Keratinocyte (primary cell): ENCODE results near the gene TMEM229B. TPM values are rescaled to one million over a fixed set of nuclear protein-coding genes. Genes with fewer than 3 reads are reported as not detected.

Experiments used
- DNase-seq: peaks from one replicate; pipeline ENCODE4 v3.0.0-alpha.2; 2011; ENCODE audit warnings: low read depth, missing footprints, low spot score
- FAIRE-seq: peaks from 2 replicates; lab custom pipeline; 2011; peaks lifted over from hg19 to GRCh38; lab: Jason Lieb, UNC
- H2AFZ ChIP-seq: 2 replicates; pipeline ENCODE4 v1.6.0; 2012; ENCODE audit warnings: low read length, control low read depth, inconsistent platforms; ENCODE audit not compliant: control insufficient read depth
- H3K27ac ChIP-seq: 2 replicates; pipeline ENCODE4 v1.5.1; 2011; ENCODE audit warnings: low read length; ENCODE audit not compliant: control insufficient read depth, insufficient read depth
- H3K27me3 ChIP-seq: 3 replicates; pipeline ENCODE4 v1.6.0; 2011; ENCODE audit warnings: low read length; ENCODE audit not compliant: control insufficient read depth, insufficient read depth; ENCODE audit errors: extremely low read depth
- H3K36me3 ChIP-seq, 2 experiments: 2 replicates in 1 of 2; 3 replicates in 1 of 2; pipeline ENCODE4 v1.5.1; 2011; ENCODE audit warnings: low read length in 2 of 2, mild to moderate bottlenecking in 1 of 2; ENCODE audit not compliant: control insufficient read depth in 2 of 2, insufficient read depth in 2 of 2; ENCODE audit errors: extremely low read depth in 1 of 2
- H3K4me1 ChIP-seq: 3 replicates; pipeline ENCODE4 v1.5.1; 2011; ENCODE audit warnings: low read length; ENCODE audit not compliant: control insufficient read depth, insufficient read depth; ENCODE audit errors: extremely low read depth
- H3K4me2 ChIP-seq: 3 replicates; pipeline ENCODE4 v1.6.0; 2011; ENCODE audit warnings: low read depth, low read length; ENCODE audit not compliant: control insufficient read depth, insufficient read depth; ENCODE audit errors: extremely low read depth
- H3K4me3 ChIP-seq, 3 experiments: fragments of 200-600 bp in 1 of 3; sonication (generic) in 1 of 3; 2 replicates in 2 of 3; 3 replicates in 1 of 3; pipeline ENCODE4 v1.5.1; 2011 to 2016; ENCODE audit warnings: low read length in 3 of 3, mild to moderate bottlenecking in 3 of 3, control low read depth in 2 of 3, inconsistent platforms in 1 of 3, low read depth in 1 of 3, mixed read lengths in 1 of 3, mixed run types in 1 of 3, moderate library complexity in 1 of 3; ENCODE audit not compliant: control insufficient read depth in 2 of 3, insufficient read depth in 2 of 3; ENCODE audit errors: extremely low read depth in 1 of 3
- H3K79me2 ChIP-seq: 2 replicates; pipeline ENCODE4 v1.6.0; 2012; ENCODE audit warnings: low read length; ENCODE audit not compliant: control insufficient read depth, insufficient read depth
- H3K9ac ChIP-seq: 3 replicates; pipeline ENCODE4 v1.6.0; 2011; ENCODE audit warnings: low read length; ENCODE audit not compliant: control insufficient read depth, insufficient read depth; ENCODE audit errors: extremely low read depth
- H3K9me1 ChIP-seq: 3 replicates; pipeline ENCODE4 v1.6.0; 2011; ENCODE audit warnings: low read length; ENCODE audit not compliant: control insufficient read depth, insufficient read depth; ENCODE audit errors: extremely low read depth
- H3K9me3 ChIP-seq: 2 replicates; pipeline ENCODE4 v1.5.1; 2012; ENCODE audit warnings: low read depth, low read length; ENCODE audit not compliant: control insufficient read depth
- H4K20me1 ChIP-seq: 3 replicates; pipeline ENCODE4 v1.6.0; 2011; ENCODE audit warnings: low read length; ENCODE audit not compliant: control insufficient read depth, insufficient read depth; ENCODE audit errors: extremely low read depth
- CTCF ChIP-seq, 3 experiments: IDR thresholded peaks in 1 of 3; conservative IDR thresholded peaks in 1 of 3; optimal IDR thresholded peaks in 1 of 3; 2 replicates in 2 of 3; 3 replicates in 1 of 3; pipeline versions ENCODE3 to v1.5.1; 2011; ENCODE audit warnings: low read length in 3 of 3, mild to moderate bottlenecking in 3 of 3, moderate library complexity in 2 of 3, control low read depth in 1 of 3, inconsistent platforms in 1 of 3; ENCODE audit not compliant: insufficient read depth in 2 of 3; ENCODE audit errors: extremely low read depth in 1 of 3
- EZH2 ChIP-seq: IDR thresholded peaks from one replicate; pipeline ENCODE4 v1.6.1; 2012; ENCODE audit warnings: inconsistent platforms, mild to moderate bottlenecking, low read length, moderate library complexity
- dilution Hi-C: fragments of 300-500 bp; cut with MboI; formaldehyde crosslinking; loops from one replicate; pipeline ENCODE4 v1.7.0; 2020; ENCODE audit warnings: low sequenced_read_pairs; ENCODE audit not compliant: extremely low pct_ligation_motif_present
- polyA plus RNA-seq, 5 experiments: library from polyadenylated mRNA; depleted of rRNA in 3 of 5; stranded (reverse) in 3 of 5; stranded (forward) in 1 of 5; unstranded in 1 of 5; fragments of >200 nt; gene quantifications; 1 replicate in 1 of 5; 2 replicates in 3 of 5; 3 replicates in 1 of 5; pipeline versions ENCODE4 v1.2.1 to v1.2.3, GENCODE V29; 2011 to 2012; ENCODE audit warnings: missing spikeins in 2 of 5, low read depth in 1 of 5, low replicate concordance in 1 of 5

Gene TMEM229B
- polyA plus RNA-seq, 1 donor (not counting 4 experiments of a cell fraction or from before 2014, with no cell fraction given), result 1.0 TPM

- TF ChIP-seq EZH2 (no peak), CTCF (optimal IDR thresholded peaks at IDR 0.05 in 1 of 3, IDR thresholded peaks at IDR 0.05 in 1 of 3, conservative IDR thresholded peaks at IDR 0.05 in 1 of 3; ENCODE audit: extremely low read depth in 1 of 3, insufficient read depth in 2 of 3, low read length in 3 of 3) (no peak)
- no peaks in the 10 kb centered on the region for H3K36me3 ChIP-seq
- dilution Hi-C loops, result no loop called here
- no peaks in the 10 kb centered on the region for H3K79me2 ChIP-seq
- no peak overlapping the region for H3K4me2 ChIP-seq
- H3K27ac ChIP-seq, result no peak overlapping the region
- H2AFZ ChIP-seq, result no peak overlapping the region
- no peaks in the 10 kb centered on the region for H3K9me1 ChIP-seq
- no peak for FAIRE-seq
- no peaks in the 10 kb centered on the region for H4K20me1 ChIP-seq
- peaks cover 9% of the 10 kb centered on the region for H3K4me1 ChIP-seq
- no peak overlapping the region for H3K4me3 ChIP-seq
- no peak for DNase-seq
- no peak overlapping the region for H3K9ac ChIP-seq
- no peaks in the 10 kb centered on the region for H3K27me3 ChIP-seq
- no peaks in the 10 kb centered on the region for H3K9me3 ChIP-seq
Observed at GRCh38 chr14:67464879-67465278, 23.6 kb downstream of the TMEM229B start.

- no peak overlapping the region for H3K4me2 ChIP-seq
- H3K27ac ChIP-seq, result no peak overlapping the region
- H2AFZ ChIP-seq, result no peak overlapping the region
- no peaks in the 10 kb centered on the region for H3K36me3 ChIP-seq
- no peaks in the 10 kb centered on the region for H3K27me3 ChIP-seq
- FAIRE-seq (no peak), DNase-seq (no peak)
- dilution Hi-C loops, result no loop called here
- peaks cover 9% of the 10 kb centered on the region for H3K4me1 ChIP-seq
- H3K9me1 ChIP-seq, result no peaks in the 10 kb centered on the region
- no peak overlapping the region for H3K4me3 ChIP-seq
- no peaks in the 10 kb centered on the region for H4K20me1 ChIP-seq
- no peak overlapping the region for H3K9ac ChIP-seq
- no peaks in the 10 kb centered on the region for H3K9me3 ChIP-seq
- no peak for TF ChIP-seq CTCF (optimal IDR thresholded peaks at IDR 0.05 in 1 of 3, IDR thresholded peaks at IDR 0.05 in 1 of 3, conservative IDR thresholded peaks at IDR 0.05 in 1 of 3; ENCODE audit: extremely low read depth in 1 of 3, insufficient read depth in 2 of 3, low read length in 3 of 3)
- TF ChIP-seq EZH2, result no peak
- H3K79me2 ChIP-seq, result no peaks in the 10 kb centered on the region
Observed at GRCh38 chr14:67464377-67464776, 24.1 kb downstream of the TMEM229B start.
